SK-N-SH treated with all-trans-retinoic acid at 6 μM for 48 hours (cell line): ENCODE data around the gene AGAP1.

Experiments
- ATAC-seq: fragments of 200-7000 bp; cut with Tn5 transposase; 3 replicates; pipeline ENCODE4 v1.9.1; 2020; ENCODE audit warnings: mild to moderate bottlenecking, moderate library complexity
- BACH2 ChIP-seq: fragments of 250-450 bp; sonication (Bioruptor Pico); IDR thresholded peaks from 2 replicates; pipeline ENCODE4 v1.9.0; 2021; ENCODE audit warnings: mild to moderate bottlenecking, borderline replicate concordance
- CSDC2 ChIP-seq: fragments of 250-450 bp; sonication (Bioruptor Pico); IDR thresholded peaks from 2 replicates; pipeline ENCODE4 v1.5.0; 2020; ENCODE audit warnings: mild to moderate bottlenecking, moderate library complexity
- CSRNP3 ChIP-seq: fragments of 250-450 bp; sonication (Bioruptor Pico); IDR thresholded peaks from 2 replicates; pipeline ENCODE4 v1.5.1; 2021; ENCODE audit warnings: mild to moderate bottlenecking, moderate library complexity
- ESRRG ChIP-seq: fragments of 250-450 bp; sonication (Bioruptor Pico); IDR thresholded peaks from 2 replicates; pipeline ENCODE4 v1.6.1; 2021; ENCODE audit warnings: mild to moderate bottlenecking
- GLIS3 ChIP-seq: fragments of 250-450 bp; sonication (Bioruptor Pico); IDR thresholded peaks from 2 replicates; pipeline ENCODE4 v1.5.0; 2020; ENCODE audit warnings: mild to moderate bottlenecking, moderate library complexity
- OSR1 ChIP-seq: fragments of 250-450 bp; sonication (Bioruptor Pico); IDR thresholded peaks from 2 replicates; pipeline ENCODE4 v1.8.0; 2022; ENCODE audit warnings: moderate library complexity, mild to moderate bottlenecking, inconsistent platforms
- PATZ1 ChIP-seq: fragments of 250-450 bp; sonication (Bioruptor Pico); IDR thresholded peaks from 2 replicates; pipeline ENCODE4 v1.8.0; 2020; ENCODE audit warnings: mild to moderate bottlenecking, moderate library complexity, borderline replicate concordance
- PPARA ChIP-seq: fragments of 250-450 bp; sonication (Bioruptor Pico); IDR thresholded peaks from 2 replicates; pipeline ENCODE4 v1.5.0; 2020; ENCODE audit warnings: mild to moderate bottlenecking, borderline replicate concordance
- RARB ChIP-seq: fragments of 250-450 bp; sonication (Bioruptor Pico); IDR thresholded peaks from 2 replicates; pipeline ENCODE4 v1.8.0; 2021; ENCODE audit warnings: mild to moderate bottlenecking, moderate library complexity
- SNAI2 ChIP-seq: fragments of 250-450 bp; sonication (Bioruptor Pico); IDR thresholded peaks from 2 replicates; pipeline ENCODE4 v1.5.0; 2020; ENCODE audit warnings: mild to moderate bottlenecking, moderate library complexity
- TCF4 ChIP-seq: fragments of 250-450 bp; sonication (Bioruptor Pico); IDR thresholded peaks from 2 replicates; pipeline ENCODE4 v1.8.0; 2021; ENCODE audit warnings: mild to moderate bottlenecking, moderate library complexity, borderline replicate concordance
- TOX ChIP-seq: fragments of 250-450 bp; sonication (Bioruptor Pico); IDR thresholded peaks from 2 replicates; pipeline ENCODE4 v1.8.0; 2021; ENCODE audit warnings: mild to moderate bottlenecking, moderate library complexity, borderline replicate concordance
- TSHZ2 ChIP-seq: fragments of 250-450 bp; sonication (Bioruptor Pico); IDR thresholded peaks from 2 replicates; pipeline ENCODE4 v1.5.0; 2020; ENCODE audit warnings: mild to moderate bottlenecking, moderate library complexity
- ZC3H10 ChIP-seq: fragments of 250-450 bp; sonication (Bioruptor Pico); IDR thresholded peaks from 2 replicates; pipeline ENCODE4 v1.5.1; 2021; ENCODE audit warnings: mild to moderate bottlenecking, moderate library complexity
- ZFP3 ChIP-seq: fragments of 250-450 bp; sonication (Bioruptor Pico); IDR thresholded peaks from 2 replicates; pipeline ENCODE4 v1.5.0; 2020; ENCODE audit warnings: mild to moderate bottlenecking, moderate library complexity
- ZFP30 ChIP-seq: fragments of 450-650 bp; formaldehyde crosslinking; IDR thresholded peaks from 2 replicates; pipeline ENCODE4 v1.5.0; 2022; ENCODE audit warnings: mild to moderate bottlenecking, moderate library complexity
- ZNF565 ChIP-seq: fragments of 450-650 bp; formaldehyde crosslinking; conservative IDR thresholded peaks from 2 replicates; pipeline ENCODE4 v1.5.0; 2020; ENCODE audit warnings: low read depth, mild to moderate bottlenecking, moderate library complexity

Gene AGAP1

GRCh38 chr2:235963853-235964577 lies 470.2 kb downstream of the AGAP1 start (continued):
- TF ChIP-seq ZNF565, result no peak
- TF ChIP-seq ZC3H10 (CRISPR knock-in tag), result no peak
- TF ChIP-seq PPARA (CRISPR knock-in tag), result no peak

GRCh38 chr2:235964787-235965390 lies 471.0 kb downstream of the AGAP1 start:
- no peak for TF ChIP-seq RARB (CRISPR knock-in tag)
- no peak for TF ChIP-seq TSHZ2 (CRISPR knock-in tag)
- TF ChIP-seq PATZ1 (CRISPR knock-in tag), result no peak
- TF ChIP-seq GLIS3 (CRISPR knock-in tag), result no peak
- TF ChIP-seq ZNF565, result no peak
- no peak for TF ChIP-seq PPARA (CRISPR knock-in tag)
- no peak for TF ChIP-seq ZFP3 (CRISPR knock-in tag)
- TF ChIP-seq, all 23 proteins: peak for 0
- no peak for ATAC-seq

GRCh38 chr2:235966396-235966795 lies 472.6 kb downstream of the AGAP1 start:
- ATAC-seq, result no peak
- TF ChIP-seq OSR1, result no peak
- no peak for TF ChIP-seq CSDC2 (CRISPR knock-in tag)
- TF ChIP-seq SNAI2 (CRISPR knock-in tag), result no peak
- TF ChIP-seq TOX (CRISPR knock-in tag), result no peak
- no peak for TF ChIP-seq ZC3H10 (CRISPR knock-in tag)
- no peak for TF ChIP-seq CSRNP3 (CRISPR knock-in tag)
- TF ChIP-seq TSHZ2 (CRISPR knock-in tag), result no peak
- no peak for TF ChIP-seq RARB (CRISPR knock-in tag)
- no peak for TF ChIP-seq TCF4
- TF ChIP-seq PPARA (CRISPR knock-in tag), result no peak
- no peak for TF ChIP-seq BACH2 (CRISPR knock-in tag)
- TF ChIP-seq ESRRG (CRISPR knock-in tag), result no peak
- TF ChIP-seq ZFP30 (CRISPR knock-in tag), result no peak
- TF ChIP-seq PATZ1 (CRISPR knock-in tag), result no peak
- no peak for TF ChIP-seq ZNF565
